ENCODE data around the gene CRISPLD2.

The CRISPLD2 gene

GRCh38 chr16:84919269-84919668 lies 99.5 kb downstream of the CRISPLD2 start:
- DNase-seq: no peak

- no peak for DNase-seq
Observed at GRCh38 chr16:84919708-84920107, 99.9 kb downstream of the CRISPLD2 start.

- no peak for DNase-seq
Observed at GRCh38 chr16:84920333-84920732, 100.5 kb downstream of the CRISPLD2 start.

- DNase-seq: no peak
Observed at GRCh38 chr16:84922351-84923120, 102.8 kb downstream of the CRISPLD2 start.

- DNase-seq: no peak
Observed at GRCh38 chr16:84924331-84925091, 104.7 kb downstream of the CRISPLD2 start.

- DNase-seq: peak; percentile 47
Observed at GRCh38 chr16:84925092-84925772, 105.4 kb downstream of the CRISPLD2 start.

- DNase-seq: no peak
Observed at GRCh38 chr16:84925773-84926372, 106.1 kb downstream of the CRISPLD2 start.

- no peak for DNase-seq
Observed at GRCh38 chr16:84926462-84926861, 106.7 kb downstream of the CRISPLD2 start.

GRCh38 chr16:84927621-84928591 lies 108.1 kb downstream of the CRISPLD2 start:
- DNase-seq: no peak

GRCh38 chr16:84928679-84929420 lies 109.1 kb downstream of the CRISPLD2 start:
- no peak for DNase-seq

GRCh38 chr16:84929421-84930297 lies 109.9 kb downstream of the CRISPLD2 start:
- DNase-seq: no peak

GRCh38 chr16:84930298-84931106 lies 110.7 kb downstream of the CRISPLD2 start:
- DNase-seq: no peak

GRCh38 chr16:84931107-84931494 lies 111.3 kb downstream of the CRISPLD2 start:
- no peak for DNase-seq

GRCh38 chr16:84931506-84931905 lies 111.7 kb downstream of the CRISPLD2 start:
- DNase-seq: no peak

GRCh38 chr16:84932681-84933080 lies 112.9 kb downstream of the CRISPLD2 start:
- DNase-seq: no peak

- DNase-seq: no peak
Observed at GRCh38 chr16:84933774-84934631, 114.2 kb downstream of the CRISPLD2 start.

GRCh38 chr16:84937196-84938005 lies 117.6 kb downstream of the CRISPLD2 start:
- DNase-seq: no peak

Measured in CD4-positive, alpha-beta T cell treated with Interferon gamma for 1 hour (primary cell).